Measurements from ENCODE around the gene MSANTD1. TPM values are rescaled to one million over a fixed set of nuclear protein-coding genes. Genes with fewer than 3 reads are reported as not detected.

MSANTD1 gene
- total RNA-seq, 2 donors from 2014 or later, result 1.00 to 2.5 TPM

GRCh38 chr4:3249711-3250437 is 915 bp downstream of the MSANTD1 start:
- no peak overlapping the region for H3K4me3 Mint-ChIP-seq
- Histone ChIP-seq H3K9ac (ENCODE audit: extremely low read depth, low read length, poor library complexity, severe bottlenecking) (no peak overlapping the region), H3K27me3 (ENCODE audit: control insufficient read depth, insufficient read depth, low read length, poor library complexity, severe bottlenecking) (no peaks in the 10 kb centered on the region), H3K27ac (ENCODE audit: low read depth, low read length) (no peak overlapping the region), H3K4me1 (ENCODE audit: control insufficient read depth, insufficient read depth, low read length) (no peaks in the 10 kb centered on the region), H3K4me3 (ENCODE audit: low read length) (no peak overlapping the region), H3K36me3 (ENCODE audit: control insufficient read depth, insufficient read depth, low read length) (no peaks in the 10 kb centered on the region), H3K9me3 (ENCODE audit: control insufficient read depth, low read length) (no peaks in the 10 kb centered on the region)
- TF ChIP-seq CTCF (conservative IDR thresholded peaks at IDR 0.05), result no peak
- no peaks in the 10 kb centered on the region for H3K27me3 Mint-ChIP-seq (ENCODE audit: insufficient read depth)
- H3K9me3 Mint-ChIP-seq, result no peaks in the 10 kb centered on the region
- peak overlapping the region; percentile 61 for H3K27ac Mint-ChIP-seq
- DNase-seq, result no peak
- H3K36me3 Mint-ChIP-seq (ENCODE audit: low read depth), result peaks cover 2% of the 10 kb centered on the region
- H3K4me1 Mint-ChIP-seq, result peaks cover 4% of the 10 kb centered on the region
- 80 to 88% methylated on average over 11 to 20 of the region's 20 CpGs for WGBS, 2 experiments (ENCODE audit: insufficient coverage in 1 of 2, insufficient read length in 1 of 2)

DNA sequence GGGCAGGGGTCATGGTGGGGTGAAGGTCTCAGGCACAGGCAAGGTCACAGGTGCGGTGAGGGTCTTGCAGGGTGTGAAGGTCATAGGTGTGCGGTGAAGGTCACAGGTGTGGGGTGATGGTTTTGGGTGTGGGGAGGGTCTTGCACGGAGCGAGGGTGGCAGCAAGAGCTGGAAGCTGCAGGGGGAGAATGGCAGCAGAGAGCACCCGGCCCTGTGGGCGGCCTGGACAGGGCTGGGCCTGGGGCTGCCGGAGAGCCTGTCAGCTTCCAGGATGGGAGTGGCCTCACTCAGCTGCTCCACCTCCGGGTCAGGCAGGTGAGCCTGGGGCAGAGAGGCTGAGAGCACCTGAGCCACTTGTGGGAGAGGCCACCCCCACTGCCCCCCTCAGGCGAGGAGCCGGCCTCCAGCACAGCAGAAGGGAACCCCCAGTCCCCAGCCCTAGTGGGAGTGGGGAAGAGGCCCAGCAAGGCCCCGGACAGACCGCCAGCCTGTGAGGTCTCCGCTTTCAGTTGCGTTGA is 1.5 kb downstream of the MSANTD1 start:
- Histone ChIP-seq H3K36me3 (ENCODE audit: control insufficient read depth, insufficient read depth, low read length) (no peaks in the 10 kb centered on the region), H3K4me3 (ENCODE audit: low read length) (no peak overlapping the region), H3K27me3 (ENCODE audit: control insufficient read depth, insufficient read depth, low read length, poor library complexity, severe bottlenecking) (no peaks in the 10 kb centered on the region), H3K27ac (ENCODE audit: low read depth, low read length) (peak overlapping the region; percentile 44), H3K9me3 (ENCODE audit: control insufficient read depth, low read length) (no peaks in the 10 kb centered on the region), H3K4me1 (ENCODE audit: control insufficient read depth, insufficient read depth, low read length) (no peaks in the 10 kb centered on the region), H3K9ac (ENCODE audit: extremely low read depth, low read length, poor library complexity, severe bottlenecking) (no peak overlapping the region)
- peak; percentile 91 for DNase-seq
- Mint-ChIP-seq H3K4me3 (no peak overlapping the region), H3K9me3 (no peaks in the 10 kb centered on the region), H3K27me3 (ENCODE audit: insufficient read depth) (no peaks in the 10 kb centered on the region), H3K36me3 (ENCODE audit: low read depth) (no peaks in the 10 kb centered on the region), H3K27ac (peak overlapping the region; percentile 61), H3K4me1 (peaks cover 4% of the 10 kb centered on the region)
- no peak for TF ChIP-seq CTCF (conservative IDR thresholded peaks at IDR 0.05)
- WGBS, 2 experiments (ENCODE audit: insufficient coverage in 1 of 2, insufficient read length in 1 of 2), result 79 to 84% methylated on average over 11 to 14 of the region's 14 CpGs

- no peak overlapping the region for H3K9ac ChIP-seq (ENCODE audit: extremely low read depth, low read length, poor library complexity, severe bottlenecking)
- Mint-ChIP-seq H3K27me3 (ENCODE audit: insufficient read depth) (no peaks in the 10 kb centered on the region), H3K4me1 (peaks cover 4% of the 10 kb centered on the region), H3K9me3 (no peaks in the 10 kb centered on the region), H3K27ac (no peak overlapping the region), H3K4me3 (no peak overlapping the region), H3K36me3 (ENCODE audit: low read depth) (no peaks in the 10 kb centered on the region)
- H3K4me1 ChIP-seq (ENCODE audit: control insufficient read depth, insufficient read depth, low read length), result no peaks in the 10 kb centered on the region
- 73 to 81% methylated on average over 9 to 19 of the region's 19 CpGs for WGBS, 2 experiments (ENCODE audit: insufficient coverage in 1 of 2, insufficient read length in 1 of 2)
- H3K36me3 ChIP-seq (ENCODE audit: control insufficient read depth, insufficient read depth, low read length), result no peaks in the 10 kb centered on the region
- DNase-seq, result peak; percentile 85
- H3K27ac ChIP-seq (ENCODE audit: low read depth, low read length), result peak overlapping the region; percentile 44
- H3K27me3 ChIP-seq (ENCODE audit: control insufficient read depth, insufficient read depth, low read length, poor library complexity, severe bottlenecking), result no peaks in the 10 kb centered on the region
- no peak for TF ChIP-seq CTCF (conservative IDR thresholded peaks at IDR 0.05)
- no peaks in the 10 kb centered on the region for H3K9me3 ChIP-seq (ENCODE audit: control insufficient read depth, low read length)
- H3K4me3 ChIP-seq (ENCODE audit: low read length), result no peak overlapping the region
These were observed 2.2 kb downstream of the MSANTD1 start for GRCh38 chr4:3250956-3251690.

Data from endodermal cell (in vitro differentiated cells).